HG03097 (cell line): ENCODE measurements around the gene IRX2.

ENCODE experiments used
- ATAC-seq: cut with Tn5 transposase; IDR thresholded peaks from one replicate; pipeline ENCODE4 v1.9.1; 2021; ENCODE audit not compliant: unreplicated experiment, low FRiP score

IRX2 gene

GRCh38 chr5:2721385-2722138 lies 29.9 kb downstream of the IRX2 start:
- no peak for ATAC-seq

- no peak for ATAC-seq
These were observed 32.1 kb downstream of the IRX2 start for GRCh38 chr5:2719332-2719731.

DNA sequence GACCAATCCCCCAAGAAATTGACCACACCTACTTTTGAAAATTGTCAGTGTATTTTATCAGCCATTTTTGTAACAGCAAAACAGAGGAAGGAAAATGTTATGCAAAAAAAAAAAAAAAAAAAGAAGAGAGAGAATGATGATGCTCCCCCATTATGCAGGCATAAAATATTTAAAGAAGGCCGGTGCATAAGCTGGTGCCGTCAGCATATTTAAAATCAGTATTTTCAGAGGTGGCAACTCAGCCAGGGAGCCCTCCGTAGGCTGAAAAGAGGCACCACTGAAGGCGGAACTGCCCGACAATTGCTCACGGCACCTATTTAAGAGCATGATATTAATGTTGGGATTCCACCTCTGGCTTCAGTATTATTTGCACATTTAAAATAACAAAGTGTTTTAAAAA lies 33.4 kb downstream of the IRX2 start:
- no peak for ATAC-seq

DNA sequence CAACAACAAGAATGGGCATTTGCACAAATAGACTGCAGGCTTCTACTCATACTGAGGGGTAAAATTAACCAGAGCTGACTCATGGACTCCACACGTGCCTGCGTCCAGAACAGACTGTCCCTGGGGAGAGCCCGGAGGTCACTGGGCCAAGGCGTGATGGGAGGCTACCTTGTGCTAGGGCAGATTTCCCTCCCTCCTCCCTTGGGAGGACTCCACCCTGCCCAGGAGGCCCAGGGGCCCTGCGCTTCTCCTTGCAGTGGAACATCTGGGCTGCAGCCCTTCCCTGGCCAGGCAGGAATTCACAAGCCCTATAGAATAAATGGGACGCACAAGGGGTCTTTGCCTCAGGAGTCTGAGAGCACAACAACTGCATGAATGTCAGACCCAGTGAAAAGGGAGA lies 35.6 kb downstream of the IRX2 start:
- ATAC-seq = no peak

- no peak for ATAC-seq
These were observed 36.7 kb downstream of the IRX2 start for GRCh38 chr5:2714805-2715204.

GRCh38 chr5:2714026-2714425 lies 37.5 kb downstream of the IRX2 start:
- no peak for ATAC-seq

GRCh38 chr5:2711446-2712425 lies 39.7 kb downstream of the IRX2 start:
- ATAC-seq = no peak

DNA sequence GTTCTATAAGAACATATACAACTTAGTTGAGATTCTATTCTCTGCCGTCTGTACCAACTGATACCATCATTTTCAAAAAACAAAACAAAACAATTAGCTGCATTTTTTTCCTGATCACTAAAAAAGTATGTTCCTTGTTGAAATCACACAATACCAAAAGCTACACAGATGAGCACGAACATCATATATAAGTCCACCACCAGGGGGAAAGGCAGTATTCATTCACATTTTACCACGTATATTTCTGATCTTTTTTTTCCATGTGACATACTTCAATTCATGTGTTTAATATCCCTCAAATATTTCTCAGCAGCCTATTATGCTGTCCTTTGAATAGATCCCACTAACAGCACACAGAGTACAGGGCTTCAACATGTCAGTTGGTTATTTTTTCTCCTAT lies 40.6 kb downstream of the IRX2 start:
- no peak for ATAC-seq

DNA sequence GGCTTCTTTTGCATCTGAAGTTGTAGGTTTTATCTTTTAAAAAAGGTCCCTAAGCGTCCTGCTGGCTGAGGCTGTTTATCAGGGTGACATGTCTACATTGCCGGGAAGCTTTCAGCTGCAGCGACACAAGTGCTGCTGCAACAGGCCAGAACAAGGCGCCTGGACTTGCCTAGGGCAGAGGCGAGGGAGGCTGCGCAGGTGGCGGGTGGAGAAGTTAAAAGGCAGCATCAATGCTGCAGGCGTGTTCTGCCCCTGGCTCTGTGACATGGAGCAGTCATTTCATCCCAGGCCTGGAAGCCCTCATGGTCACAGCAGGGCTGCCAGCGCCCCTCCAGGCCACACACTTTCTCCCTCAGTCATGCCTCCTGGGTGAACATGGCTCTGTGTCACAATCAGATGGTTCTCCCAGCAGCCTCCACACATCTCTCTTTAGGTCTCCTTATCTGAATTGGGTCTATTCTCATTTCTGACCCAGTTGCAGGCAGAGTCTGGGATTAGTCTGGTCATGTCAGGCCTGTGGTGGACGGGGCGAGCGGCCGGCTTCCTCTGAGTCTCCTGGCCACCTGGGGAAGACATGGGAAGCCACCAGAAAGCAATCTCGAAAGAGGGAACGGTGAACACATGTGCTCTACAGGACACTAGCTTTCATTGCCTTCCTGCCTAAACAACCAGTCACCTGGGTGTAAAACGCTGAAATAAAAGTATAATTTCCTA lies 41.3 kb downstream of the IRX2 start:
- no peak for ATAC-seq

DNA sequence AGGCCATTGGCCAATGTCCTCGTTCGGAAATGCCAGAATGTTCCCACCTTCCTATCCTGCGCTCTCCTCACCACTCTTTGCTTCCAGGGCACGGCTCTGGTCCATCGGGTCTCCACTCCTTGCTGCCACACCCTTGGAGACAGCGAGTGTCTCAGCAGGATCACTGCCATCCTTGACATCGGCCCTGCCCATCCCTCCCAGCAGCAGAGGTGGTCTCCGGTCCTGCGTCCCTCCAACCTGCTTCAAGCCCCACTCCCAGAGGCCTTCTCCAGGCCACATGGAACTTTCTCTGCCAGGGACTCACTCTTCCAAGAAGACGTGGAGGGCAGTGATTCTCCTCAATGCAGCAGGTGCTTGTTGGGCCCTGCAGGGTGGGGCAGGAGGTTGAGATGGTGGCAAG lies 42.7 kb downstream of the IRX2 start:
- ATAC-seq = no peak

DNA sequence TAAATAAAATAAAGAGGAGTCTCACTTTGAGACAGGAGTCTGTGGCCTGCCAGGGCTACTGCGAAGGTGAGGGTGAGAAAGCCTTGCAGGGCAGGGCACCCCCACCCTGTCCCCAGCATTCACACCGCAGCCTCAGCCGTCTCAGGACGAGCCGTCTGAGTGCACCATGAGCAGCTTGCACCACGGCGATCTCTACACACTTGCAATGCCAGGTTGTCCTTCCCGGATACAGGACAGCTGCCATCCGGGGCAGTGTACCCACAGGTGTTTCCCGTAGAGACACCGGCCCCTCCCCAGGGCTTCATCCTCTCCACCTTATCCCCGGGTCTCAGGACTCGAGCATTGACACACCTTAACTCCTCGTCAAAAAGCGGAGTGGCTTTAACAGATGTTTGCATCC lies 43.3 kb downstream of the IRX2 start:
- ATAC-seq = no peak

DNA sequence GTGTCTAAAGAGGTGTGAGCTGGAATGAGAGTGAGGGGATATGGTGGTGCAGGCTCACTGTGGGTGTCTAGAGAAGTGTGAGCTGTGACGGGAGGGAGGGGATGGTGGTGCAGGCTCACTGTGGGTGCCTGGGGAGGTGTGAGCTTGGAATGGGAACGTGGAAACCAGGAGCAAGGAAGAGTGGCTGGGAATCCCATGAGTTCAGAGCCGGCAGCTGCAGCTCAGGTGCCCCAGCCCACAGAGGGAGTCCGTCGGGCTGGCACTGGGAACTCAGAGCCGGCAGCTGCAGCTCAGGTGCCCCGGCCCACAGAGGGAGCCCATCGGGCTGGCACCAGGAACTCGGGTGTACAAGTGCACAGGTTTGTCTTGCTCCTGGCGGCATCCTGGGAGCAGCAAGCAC lies 45.6 kb downstream of the IRX2 start:
- no peak for ATAC-seq

DNA sequence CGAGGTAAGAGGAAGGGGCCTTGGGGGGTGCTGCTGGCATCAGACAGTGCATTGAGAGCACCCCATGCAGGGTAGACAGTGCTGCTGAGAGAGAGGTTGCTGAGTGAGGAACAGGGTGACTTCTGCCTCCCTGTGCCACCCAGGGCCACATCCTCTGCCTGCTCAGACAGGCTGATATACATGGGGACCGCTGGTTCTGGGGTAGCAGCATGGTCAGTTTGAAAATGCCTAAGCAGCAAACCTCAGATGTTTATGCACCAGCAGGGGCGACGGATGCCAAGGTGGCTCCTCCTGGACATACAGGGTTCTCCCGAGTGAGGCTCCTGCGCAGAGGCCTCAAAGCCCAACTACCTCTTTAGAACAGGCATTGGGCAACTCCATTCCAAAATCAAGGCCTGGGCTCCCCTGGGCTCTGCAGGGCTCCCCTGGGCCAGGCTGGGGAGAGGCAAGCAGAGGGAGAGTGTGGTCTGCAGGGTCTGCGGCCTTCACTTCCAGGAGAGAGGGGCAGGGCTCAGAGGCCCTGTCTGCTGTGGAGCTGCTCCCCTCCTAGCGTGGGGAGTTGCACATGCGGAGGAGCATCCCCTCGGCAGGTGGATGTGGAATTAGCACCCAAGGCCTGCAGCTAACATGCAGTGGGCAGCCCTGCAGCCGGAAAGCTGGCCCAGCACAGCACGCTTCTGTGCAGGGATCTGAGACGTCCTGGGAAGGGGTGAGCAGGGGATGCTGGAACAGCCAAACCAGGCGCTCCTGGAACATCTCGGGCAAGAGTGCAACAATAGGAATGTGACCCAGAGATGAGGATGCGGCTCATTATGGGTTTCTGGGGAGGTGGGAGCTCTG lies 46.5 kb downstream of the IRX2 start:
- ATAC-seq = no peak

- no peak for ATAC-seq
These were observed 47.4 kb downstream of the IRX2 start for GRCh38 chr5:2704111-2704510.

GRCh38 chr5:2703615-2704014 lies 47.9 kb downstream of the IRX2 start:
- no peak for ATAC-seq

- ATAC-seq = no peak
These were observed 48.4 kb downstream of the IRX2 start for GRCh38 chr5:2703041-2703440.

GRCh38 chr5:2702096-2702879 lies 49.2 kb downstream of the IRX2 start:
- no peak for ATAC-seq

GRCh38 chr5:2701592-2701991 lies 49.9 kb downstream of the IRX2 start:
- no peak for ATAC-seq

GRCh38 chr5:2700876-2701275 lies 50.6 kb downstream of the IRX2 start:
- ATAC-seq = no peak
